Epidermal melanocyte (primary cell): ENCODE results near the gene UGT1A9.

ENCODE experiments used
- DNase-seq: peaks from one replicate; pipeline ENCODE4 v3.0.0; 2011; ENCODE audit warnings: low spot score; ENCODE audit not compliant: insufficient read length

The UGT1A9 gene

GRCh38 chr2:233758849-233759248 is 87.2 kb downstream of the UGT1A9 start:
- no peak for DNase-seq

DNA sequence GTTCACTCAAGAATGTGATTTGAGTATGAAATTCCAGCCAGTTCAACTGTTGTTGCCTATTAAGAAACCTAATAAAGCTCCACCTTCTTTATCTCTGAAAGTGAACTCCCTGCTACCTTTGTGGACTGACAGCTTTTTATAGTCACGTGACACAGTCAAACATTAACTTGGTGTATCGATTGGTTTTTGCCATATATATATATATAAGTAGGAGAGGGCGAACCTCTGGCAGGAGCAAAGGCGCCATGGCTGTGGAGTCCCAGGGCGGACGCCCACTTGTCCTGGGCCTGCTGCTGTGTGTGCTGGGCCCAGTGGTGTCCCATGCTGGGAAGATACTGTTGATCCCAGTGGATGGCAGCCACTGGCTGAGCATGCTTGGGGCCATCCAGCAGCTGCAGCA is 88.3 kb downstream of the UGT1A9 start, which contains the start of gene UGT1A1:
Gene UGT1A1, plus strand, starts transcription at position 228 of the 400 bp plus-strand sequence. Its CDS starts 18 bp downstream, at position 246.
- DNase-seq = no peak

- DNase-seq = no peak
Measured at GRCh38 chr2:233761040-233761769, 89.5 kb downstream of the UGT1A9 start.

DNA sequence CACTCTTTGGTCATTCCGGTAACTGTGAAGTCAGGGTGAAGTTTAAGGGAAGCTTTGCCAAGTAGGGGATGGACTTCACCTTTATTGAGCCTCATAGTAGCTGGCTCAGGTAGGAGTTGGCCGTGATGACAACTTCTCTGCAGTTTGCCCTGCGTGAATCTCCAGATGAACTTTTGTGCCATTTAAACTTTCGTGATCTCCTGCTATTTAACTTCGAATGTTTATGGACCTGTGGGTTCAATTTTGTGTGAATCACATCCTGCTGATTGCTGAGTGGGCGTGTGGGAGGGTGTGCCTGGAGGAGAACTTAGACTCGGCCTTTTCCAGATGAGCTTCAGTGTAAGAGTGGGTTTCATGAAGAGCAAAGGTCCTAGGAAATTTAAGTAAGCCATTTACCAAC is 92.6 kb downstream of the UGT1A9 start:
- DNase-seq = no peak

DNA sequence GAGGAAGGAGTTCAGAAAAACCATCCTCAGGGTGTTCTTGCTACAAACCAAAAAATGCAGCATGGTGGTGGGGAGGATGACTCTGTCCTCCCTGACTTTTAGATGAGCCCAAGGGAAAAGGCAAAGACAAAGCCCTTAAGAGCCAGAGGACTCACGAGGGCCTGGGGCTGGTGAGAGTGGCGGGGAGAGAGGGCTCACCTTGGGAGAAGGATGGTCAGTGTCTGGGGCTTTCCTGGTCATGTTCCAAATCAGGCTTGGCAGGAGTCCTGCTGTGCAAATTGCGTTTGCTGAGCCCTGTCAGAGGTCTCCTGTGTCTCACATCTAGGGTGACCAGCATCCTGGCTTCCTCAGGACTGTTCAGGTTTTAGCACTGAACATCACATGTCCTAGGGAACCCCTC is 93.1 kb downstream of the UGT1A9 start:
- DNase-seq = no peak

DNA sequence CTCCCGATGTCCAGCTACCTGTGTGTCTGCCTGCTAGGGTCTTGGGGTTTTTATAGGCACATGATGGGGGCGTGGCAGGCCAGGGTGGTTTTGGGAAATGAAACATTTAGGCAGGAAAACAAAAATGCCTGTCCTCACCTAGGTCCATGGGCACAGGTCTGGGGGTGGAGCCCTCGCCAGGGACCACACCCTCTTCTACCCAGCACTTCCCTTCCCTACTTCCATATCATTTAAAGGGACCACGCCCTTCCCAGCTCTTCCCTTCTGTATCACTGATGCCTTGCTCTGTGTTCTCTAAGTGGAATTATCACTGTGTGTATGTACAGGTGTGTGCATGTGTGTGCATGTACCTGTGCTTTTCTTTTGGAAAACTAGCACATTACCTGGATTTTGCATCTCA is 94.7 kb downstream of the UGT1A9 start:
- no peak for DNase-seq

GRCh38 chr2:233768076-233768475 is 96.4 kb downstream of the UGT1A9 start:
- no peak for DNase-seq

- no peak for DNase-seq
Measured at GRCh38 chr2:233769260-233769659, 97.6 kb downstream of the UGT1A9 start.

DNA sequence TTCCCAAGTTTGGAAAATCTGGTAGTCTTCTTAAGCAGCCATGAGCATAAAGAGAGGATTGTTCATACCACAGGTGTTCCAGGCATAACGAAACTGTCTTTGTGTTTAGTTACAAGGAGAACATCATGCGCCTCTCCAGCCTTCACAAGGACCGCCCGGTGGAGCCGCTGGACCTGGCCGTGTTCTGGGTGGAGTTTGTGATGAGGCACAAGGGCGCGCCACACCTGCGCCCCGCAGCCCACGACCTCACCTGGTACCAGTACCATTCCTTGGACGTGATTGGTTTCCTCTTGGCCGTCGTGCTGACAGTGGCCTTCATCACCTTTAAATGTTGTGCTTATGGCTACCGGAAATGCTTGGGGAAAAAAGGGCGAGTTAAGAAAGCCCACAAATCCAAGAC is 100.5 kb downstream of the UGT1A9 start:
- DNase-seq = no peak

- no peak for DNase-seq
Measured at GRCh38 chr2:233772583-233772982, 100.9 kb downstream of the UGT1A9 start.

- no peak for DNase-seq
Measured at GRCh38 chr2:233773854-233774253, 102.2 kb downstream of the UGT1A9 start.

- DNase-seq = no peak
Measured at GRCh38 chr2:233775414-233775813, 103.7 kb downstream of the UGT1A9 start.

GRCh38 chr2:233778030-233778429 is 106.3 kb downstream of the UGT1A9 start, which contains the start of gene MROH2A:
MROH2A (plus strand) TSS chr2:233778330; CDS start chr2:233779359, 1,029 bp downstream.
- DNase-seq = no peak

GRCh38 chr2:233779722-233780121 is 108.0 kb downstream of the UGT1A9 start:
- no peak for DNase-seq

DNA sequence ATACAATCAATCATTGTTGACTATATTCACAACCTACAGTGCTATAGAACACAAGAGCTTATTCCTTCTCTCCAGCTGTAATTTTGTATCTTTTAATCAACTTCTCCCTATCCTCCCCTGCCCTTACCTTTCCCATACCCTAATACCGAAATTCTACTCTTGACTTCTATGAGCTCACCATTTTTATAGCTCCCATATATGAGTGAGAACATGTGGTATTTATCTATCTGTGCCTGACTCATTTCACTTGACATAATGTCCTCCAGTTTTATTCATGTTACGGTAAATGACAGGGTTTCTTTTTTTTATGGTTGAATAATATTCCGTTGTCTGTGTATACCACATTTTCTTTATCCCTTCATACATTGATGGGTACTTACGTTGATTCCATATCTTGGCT is 109.1 kb downstream of the UGT1A9 start:
- no peak for DNase-seq

- DNase-seq = no peak
Measured at GRCh38 chr2:233789554-233789953, 117.9 kb downstream of the UGT1A9 start.

DNA sequence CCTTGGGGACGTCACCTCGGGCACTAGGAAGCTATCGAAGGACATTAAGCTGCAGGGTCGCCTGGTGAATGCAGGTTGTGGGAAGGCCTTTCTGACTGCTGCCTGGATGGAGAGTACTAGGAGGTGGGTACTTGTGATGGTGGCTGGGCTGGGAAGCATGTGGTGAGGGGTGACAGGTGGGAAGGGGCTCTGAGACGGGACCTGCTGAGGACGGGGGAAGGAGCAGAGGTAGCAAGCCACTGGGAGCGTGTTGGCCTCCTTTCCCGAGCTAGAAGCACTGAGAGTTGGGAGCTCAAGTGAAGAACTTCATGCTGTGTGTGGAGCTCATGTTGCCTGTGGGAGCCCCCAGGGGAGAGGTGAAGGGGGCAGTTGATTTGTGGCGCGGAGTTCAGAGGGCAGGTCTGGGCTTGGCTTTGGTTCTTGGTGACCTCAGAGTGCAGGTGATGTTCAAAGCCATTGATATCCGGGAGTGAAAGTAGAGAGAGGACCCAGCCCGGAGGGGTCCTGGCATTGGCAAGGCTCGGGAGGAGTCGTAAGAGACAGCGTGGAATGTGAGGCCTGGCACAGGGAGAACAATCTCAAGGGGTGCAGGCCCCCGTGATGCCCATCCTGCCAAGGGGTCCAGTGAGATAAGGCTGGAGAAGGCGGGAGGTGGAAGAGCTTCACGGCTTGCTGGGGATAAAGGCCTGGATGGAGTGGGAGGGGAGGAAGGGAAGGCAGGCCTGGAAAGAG is 119.6 kb downstream of the UGT1A9 start:
- no peak for DNase-seq

GRCh38 chr2:233791883-233792329 is 120.2 kb downstream of the UGT1A9 start:
- DNase-seq = no peak

- no peak for DNase-seq
Measured at GRCh38 chr2:233792720-233793119, 121.0 kb downstream of the UGT1A9 start.

- no peak for DNase-seq
Measured at GRCh38 chr2:233793465-233794127, 121.9 kb downstream of the UGT1A9 start.

DNA sequence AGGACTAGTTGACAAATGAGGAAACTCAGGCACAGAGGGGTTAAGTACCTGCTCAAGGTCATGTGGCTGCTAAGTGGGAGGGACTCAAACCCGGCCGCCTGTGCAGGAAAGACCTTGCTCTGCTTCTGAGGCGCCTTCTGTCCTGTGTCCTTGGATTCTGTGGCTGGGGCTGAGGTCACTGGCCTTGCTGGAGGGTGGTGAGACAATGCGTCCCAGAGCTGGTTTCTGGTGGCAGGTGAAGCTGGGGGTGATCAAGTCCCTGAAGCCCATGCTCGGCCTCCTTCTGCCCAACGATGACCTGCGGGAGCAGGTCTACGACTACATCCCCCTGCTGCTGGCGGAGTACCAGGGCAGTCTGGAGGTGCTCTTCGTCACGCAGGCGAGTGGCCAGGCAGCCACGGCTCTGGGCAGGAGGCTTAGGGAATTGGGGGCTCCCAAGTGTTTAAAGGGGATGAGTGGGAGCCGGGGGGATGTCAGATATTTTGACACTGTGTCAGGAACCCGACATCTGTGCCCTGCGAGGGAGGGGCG is 122.5 kb downstream of the UGT1A9 start:
- DNase-seq = no peak

- no peak for DNase-seq
Measured at GRCh38 chr2:233795735-233796171, 124.1 kb downstream of the UGT1A9 start.
